NCI-H69 (cell line): ENCODE results near the gene NUDT17.
A peak's percentile ranks its signal among the peaks of the same experiment; 100 is the strongest.

Experiments used
- DNase-seq: peaks from one replicate; lab custom pipeline; 2025; lab: John Stamatoyannopoulos, UW

Gene NUDT17

GRCh38 chr1:145847827-145848226 is 2.4 kb downstream of the NUDT17 start:
- DNase-seq = no peak

GRCh38 chr1:145849356-145850160 is 4.1 kb downstream of the NUDT17 start:
- peak; percentile 21 for DNase-seq

- DNase-seq = no peak
These were observed 10.1 kb downstream of the NUDT17 start for GRCh38 chr1:145855426-145855948.

- DNase-seq = no peak
These were observed 11.7 kb downstream of the NUDT17 start for GRCh38 chr1:145857170-145857569.

- peak; percentile 84 for DNase-seq
These were observed 12.9 kb downstream of the NUDT17 start for GRCh38 chr1:145858238-145858900.

- peak; percentile 97 for DNase-seq
These were observed 13.6 kb downstream of the NUDT17 start, which contains the start of gene PIAS3 for GRCh38 chr1:145858901-145859490. Gene PIAS3, minus strand, starts transcription at chr1:145859081. Its CDS starts 91 bp downstream, at chr1:145858990.

GRCh38 chr1:145859491-145860023 is 14.1 kb downstream of the NUDT17 start:
- peak; percentile 94 for DNase-seq

- DNase-seq = no peak
These were observed 18.0 kb downstream of the NUDT17 start for GRCh38 chr1:145863282-145864018.

GRCh38 chr1:145868232-145868631 is 22.8 kb downstream of the NUDT17 start:
- no peak for DNase-seq

- no peak for DNase-seq
These were observed 26.8 kb downstream of the NUDT17 start for GRCh38 chr1:145871994-145872924.

GRCh38 chr1:145874646-145875045 is 29.2 kb downstream of the NUDT17 start:
- DNase-seq = no peak

GRCh38 chr1:145877923-145878486 is 32.6 kb downstream of the NUDT17 start:
- no peak for DNase-seq

GRCh38 chr1:145878724-145879123 is 33.3 kb downstream of the NUDT17 start:
- no peak for DNase-seq

GRCh38 chr1:145879775-145880174 is 34.3 kb downstream of the NUDT17 start:
- DNase-seq = peak; percentile 100

GRCh38 chr1:145884675-145885074 is 39.2 kb downstream of the NUDT17 start:
- DNase-seq = peak; percentile 35

- DNase-seq = peak; percentile 93
These were observed 40.4 kb downstream of the NUDT17 start, which contains the start of gene ANKRD35 for GRCh38 chr1:145885738-145886287. Gene ANKRD35, minus strand, starts transcription at chr1:145885866. Its CDS starts 108 bp downstream, at chr1:145885758.

GRCh38 chr1:145886390-145886789 is 41.0 kb downstream of the NUDT17 start:
- DNase-seq = peak; percentile 48

- no peak for DNase-seq
These were observed 41.4 kb downstream of the NUDT17 start for GRCh38 chr1:145886816-145887215.

- no peak for DNase-seq
These were observed 42.2 kb downstream of the NUDT17 start for GRCh38 chr1:145887631-145888030.

- peak; percentile 92 for DNase-seq
These were observed 44.3 kb downstream of the NUDT17 start for GRCh38 chr1:145889722-145890121.
